ENCODE results near the gene ZNF776.
A peak's percentile ranks its signal among the peaks of the same experiment; 100 is the strongest.

ZNF776 gene

DNA sequence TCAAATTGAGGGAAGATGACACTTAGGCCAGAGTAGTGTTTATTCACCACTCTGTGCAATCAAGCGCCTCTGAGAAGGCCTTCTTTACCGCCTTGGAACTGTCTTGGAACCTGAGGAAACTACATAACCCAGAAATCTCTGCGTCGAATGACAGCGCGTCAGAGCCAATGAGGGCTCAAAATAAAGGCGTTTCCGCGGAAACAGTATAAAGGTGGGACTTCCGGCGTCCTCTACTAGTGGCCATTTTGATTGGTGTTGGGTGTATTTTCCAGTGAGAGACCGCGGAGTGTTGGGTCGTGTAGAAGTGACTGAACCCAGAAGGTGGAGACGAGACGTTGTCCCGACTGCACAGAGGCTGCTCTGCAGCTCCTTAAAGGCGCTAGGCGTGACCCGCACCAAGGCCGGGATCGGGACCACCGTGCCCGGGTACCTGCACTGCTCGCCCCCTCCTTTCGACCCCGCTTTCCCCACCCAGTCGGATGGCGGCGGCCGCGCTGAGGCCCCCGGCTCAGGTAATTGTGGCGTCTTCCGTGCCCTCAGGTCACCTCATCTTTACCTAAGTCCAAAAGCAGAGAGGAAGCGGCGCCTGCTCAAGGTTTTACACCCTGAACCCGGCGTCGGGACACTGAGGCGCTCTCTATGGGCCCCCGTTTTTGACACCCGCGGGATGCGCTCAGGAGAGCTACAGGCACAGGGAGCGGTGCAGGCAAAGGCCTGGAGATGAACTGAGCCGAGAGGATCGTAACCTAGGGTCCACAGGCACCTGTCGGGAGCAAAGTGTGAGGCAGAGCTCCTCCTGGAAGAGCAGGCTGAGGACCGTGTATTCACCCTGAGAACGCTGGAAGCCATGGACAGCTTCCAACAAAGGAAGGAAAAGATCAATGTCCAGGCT lies at the start of gene ZNF776:
ZNF776 (plus strand) TSS at position 236 of the 892 bp plus-strand sequence; CDS start at position 480, 244 bp downstream.
- peak within 1 kb of the TSS; percentile 86 for H3K27ac ChIP-seq
- no peak for TF ChIP-seq ZFX (IDR thresholded peaks at IDR 0.05)
- TF ChIP-seq, protein P1, sequence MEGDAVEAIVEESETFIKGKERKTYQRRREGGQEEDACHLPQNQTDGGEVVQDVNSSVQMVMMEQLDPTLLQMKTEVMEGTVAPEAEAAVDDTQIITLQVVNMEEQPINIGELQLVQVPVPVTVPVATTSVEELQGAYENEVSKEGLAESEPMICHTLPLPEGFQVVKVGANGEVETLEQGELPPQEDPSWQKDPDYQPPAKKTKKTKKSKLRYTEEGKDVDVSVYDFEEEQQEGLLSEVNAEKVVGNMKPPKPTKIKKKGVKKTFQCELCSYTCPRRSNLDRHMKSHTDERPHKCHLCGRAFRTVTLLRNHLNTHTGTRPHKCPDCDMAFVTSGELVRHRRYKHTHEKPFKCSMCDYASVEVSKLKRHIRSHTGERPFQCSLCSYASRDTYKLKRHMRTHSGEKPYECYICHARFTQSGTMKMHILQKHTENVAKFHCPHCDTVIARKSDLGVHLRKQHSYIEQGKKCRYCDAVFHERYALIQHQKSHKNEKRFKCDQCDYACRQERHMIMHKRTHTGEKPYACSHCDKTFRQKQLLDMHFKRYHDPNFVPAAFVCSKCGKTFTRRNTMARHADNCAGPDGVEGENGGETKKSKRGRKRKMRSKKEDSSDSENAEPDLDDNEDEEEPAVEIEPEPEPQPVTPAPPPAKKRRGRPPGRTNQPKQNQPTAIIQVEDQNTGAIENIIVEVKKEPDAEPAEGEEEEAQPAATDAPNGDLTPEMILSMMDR (conservative IDR thresholded peaks at IDR 0.05): no peak

DNA sequence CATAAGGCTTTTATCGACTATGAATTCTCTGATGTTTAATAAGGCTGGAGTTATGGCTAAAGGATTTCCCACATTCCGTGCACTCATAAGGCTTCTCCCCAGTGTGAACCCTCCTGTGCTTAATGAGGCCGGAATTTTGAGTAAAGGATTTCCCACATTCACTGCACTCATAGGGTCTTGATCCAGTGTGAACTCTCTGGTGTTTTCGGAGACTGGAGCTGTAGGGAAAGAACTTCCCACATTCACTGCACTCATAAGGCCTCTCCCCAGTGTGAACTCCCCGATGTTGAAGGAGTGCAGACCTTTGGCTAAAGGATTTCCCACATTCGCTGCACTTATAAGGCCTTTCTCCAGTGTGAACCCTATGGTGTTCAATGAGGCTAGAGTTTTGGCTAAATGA lies 45.0 kb upstream of the ZNF776 start:
- TF ChIP-seq ZFX (IDR thresholded peaks at IDR 0.05): no peak
- TF ChIP-seq, protein P1 (conservative IDR thresholded peaks at IDR 0.05): no peak
- H3K27ac ChIP-seq: no peak overlapping the region

DNA sequence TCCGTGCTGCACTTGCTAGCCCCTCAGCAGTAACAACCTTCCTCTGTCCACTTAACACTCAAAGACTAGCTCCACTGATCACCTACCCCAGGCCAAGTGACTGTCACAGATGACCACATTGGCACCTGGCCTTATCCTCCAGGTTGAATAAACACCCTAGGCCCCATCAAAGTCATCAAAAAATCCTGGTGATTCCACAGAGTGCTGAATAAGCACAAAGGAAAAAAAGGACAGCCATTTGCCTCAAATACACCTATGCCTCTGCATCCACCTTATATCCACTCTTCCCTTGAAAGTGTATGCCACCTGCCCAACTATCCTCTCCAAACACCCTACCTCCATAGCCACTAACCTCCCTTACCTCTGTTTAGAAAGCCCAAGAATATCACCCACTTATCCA lies 40.3 kb upstream of the ZNF776 start:
- TF ChIP-seq, protein P1 (conservative IDR thresholded peaks at IDR 0.05): no peak
- TF ChIP-seq ZFX (IDR thresholded peaks at IDR 0.05): no peak
- H3K27ac ChIP-seq: no peak overlapping the region

DNA sequence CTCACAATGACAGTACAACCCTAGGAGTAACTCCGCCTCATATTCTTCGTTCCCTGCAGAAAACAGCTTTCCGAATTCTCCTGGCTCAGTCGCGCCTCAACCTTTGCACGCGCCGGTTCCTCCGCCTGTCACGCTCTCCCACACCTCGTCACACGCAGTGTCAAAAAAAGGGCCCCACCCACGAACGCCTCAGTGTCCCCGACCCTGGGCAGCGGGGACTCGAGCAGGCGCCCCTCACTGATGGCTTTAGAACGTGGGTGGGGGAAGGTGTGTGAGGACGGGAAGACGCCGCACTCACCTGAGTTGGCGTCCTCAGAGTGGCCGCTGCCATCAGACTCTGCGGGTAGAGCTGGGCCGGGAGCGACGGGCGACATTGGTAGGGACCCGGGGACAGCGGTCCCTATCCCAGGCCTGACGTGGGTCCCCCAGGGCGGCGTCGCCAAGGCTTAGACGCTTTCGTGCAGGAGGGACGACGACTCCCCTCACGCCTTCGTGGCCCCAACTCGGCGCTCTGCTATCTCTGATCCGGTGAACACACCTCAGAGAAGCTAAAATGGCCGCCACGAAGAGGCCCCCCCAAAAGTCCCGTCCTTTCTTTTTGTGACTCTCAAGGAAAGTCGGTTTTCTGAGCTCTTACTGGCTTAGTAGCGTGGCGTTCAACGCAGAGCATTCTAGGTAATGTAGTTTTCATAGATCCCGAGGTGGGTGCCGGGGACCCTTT lies 37.8 kb upstream of the ZNF776 start, which contains the start of gene ZNF154:
ZNF154 (minus strand) TSS at position 564 of the 721 bp plus-strand sequence; CDS start at position 331, 233 bp downstream.
- H3K27ac ChIP-seq: no peak within 1 kb of the TSS
- TF ChIP-seq, protein P1 (conservative IDR thresholded peaks at IDR 0.05): no peak
- TF ChIP-seq ZFX (IDR thresholded peaks at IDR 0.05): no peak

DNA sequence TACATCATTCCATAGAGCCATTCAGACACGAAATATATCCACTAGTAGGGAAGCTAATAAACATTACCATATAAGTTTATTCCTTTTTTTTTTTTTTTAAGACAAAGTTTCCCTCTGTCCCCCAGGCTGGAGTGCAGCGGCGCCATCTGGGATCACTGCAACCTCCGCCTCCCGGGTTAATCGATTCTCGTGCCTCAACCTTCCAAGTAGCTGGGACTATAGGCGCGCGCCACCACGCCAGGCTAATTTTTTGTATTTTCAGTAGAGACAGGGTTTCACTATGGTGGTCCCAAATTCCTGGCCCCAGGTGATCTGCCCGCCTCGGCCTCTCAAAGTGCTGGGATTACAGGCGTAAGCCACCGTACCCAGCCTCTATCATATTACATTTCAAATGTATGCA lies 37.0 kb upstream of the ZNF776 start:
- H3K27ac ChIP-seq: no peak overlapping the region
- TF ChIP-seq ZFX (IDR thresholded peaks at IDR 0.05): no peak
- TF ChIP-seq, protein P1 (conservative IDR thresholded peaks at IDR 0.05): no peak

DNA sequence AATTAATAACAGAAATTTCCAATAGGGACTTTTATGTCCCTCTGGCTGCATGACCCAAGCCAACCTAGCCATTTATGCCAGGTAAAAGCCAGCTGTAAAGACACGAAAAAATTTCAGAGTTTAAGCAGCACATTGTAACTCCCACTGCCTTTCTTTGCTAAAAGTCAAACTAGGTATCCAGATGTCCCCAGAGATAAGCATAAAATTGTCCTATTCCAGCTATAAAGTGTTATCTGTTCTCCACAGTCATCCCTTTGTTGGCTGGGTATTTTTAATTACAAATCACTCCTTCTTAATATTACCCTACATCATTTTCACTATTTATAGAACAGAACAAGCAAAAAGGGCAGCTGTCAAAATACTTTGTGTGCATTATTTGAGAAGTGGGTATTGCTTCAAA lies 34.4 kb upstream of the ZNF776 start:
- H3K27ac ChIP-seq: no peak overlapping the region
- TF ChIP-seq, protein P1 (conservative IDR thresholded peaks at IDR 0.05): no peak
- TF ChIP-seq ZFX (IDR thresholded peaks at IDR 0.05): no peak

DNA sequence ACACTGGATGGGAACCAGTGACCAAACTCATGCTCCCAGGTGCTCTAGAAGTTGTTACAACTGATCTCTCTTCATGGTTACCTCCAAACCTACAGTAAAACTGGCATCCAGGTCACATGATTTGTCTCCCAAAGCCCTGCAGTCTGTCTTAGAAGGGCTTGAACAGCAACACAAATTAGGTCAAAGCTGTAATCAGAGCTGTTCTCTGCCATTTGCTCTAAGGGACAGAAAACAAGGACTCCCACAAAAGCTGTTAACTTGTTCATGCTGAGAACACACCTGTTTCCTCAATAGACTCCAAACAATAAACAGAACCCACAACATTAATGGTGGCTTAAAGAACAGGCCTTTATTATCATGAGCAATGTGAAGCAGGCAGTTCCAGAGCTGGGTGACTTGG lies 27.2 kb upstream of the ZNF776 start:
- H3K27ac ChIP-seq: no peak overlapping the region
- TF ChIP-seq ZFX (IDR thresholded peaks at IDR 0.05): no peak
- TF ChIP-seq, protein P1 (conservative IDR thresholded peaks at IDR 0.05): no peak
